NCI-H510A treated with DMSO at 0.1 percent for 48 hours (cell line): ENCODE data around the gene MCRIP1.

ENCODE experiments used
- DNase-seq: peaks from one replicate; lab custom pipeline; 2025; lab: John Stamatoyannopoulos, UW

The MCRIP1 gene

GRCh38 chr17:81860756-81861568 lies 27.9 kb upstream of the MCRIP1 start:
- peak; percentile 99 for DNase-seq

- no peak for DNase-seq
Observed at GRCh38 chr17:81859906-81860755, 27.0 kb upstream of the MCRIP1 start, which contains the start of gene P4HB. Gene P4HB, minus strand, starts transcription at chr17:81860535. Its CDS starts 64 bp downstream, at chr17:81860471.

- DNase-seq, result no peak
Observed at GRCh38 chr17:81858967-81859905, 26.1 kb upstream of the MCRIP1 start.

- DNase-seq, result no peak
Observed at GRCh38 chr17:81858170-81858966, 25.3 kb upstream of the MCRIP1 start.

- no peak for DNase-seq
Observed at GRCh38 chr17:81854974-81855774, 22.1 kb upstream of the MCRIP1 start.

- DNase-seq, result no peak
Observed at GRCh38 chr17:81852237-81852636, 19.1 kb upstream of the MCRIP1 start.

- DNase-seq, result no peak
Observed at GRCh38 chr17:81851423-81851822, 18.3 kb upstream of the MCRIP1 start.

GRCh38 chr17:81849457-81849856 lies 16.4 kb upstream of the MCRIP1 start:
- no peak for DNase-seq

GRCh38 chr17:81846743-81847689 lies 13.9 kb upstream of the MCRIP1 start:
- DNase-seq, result no peak

- no peak for DNase-seq
Observed at GRCh38 chr17:81845881-81846742, 13.0 kb upstream of the MCRIP1 start.

- no peak for DNase-seq
Observed at GRCh38 chr17:81845361-81845760, 12.3 kb upstream of the MCRIP1 start.

GRCh38 chr17:81844887-81845286 lies 11.8 kb upstream of the MCRIP1 start:
- DNase-seq, result no peak

GRCh38 chr17:81844327-81844851 lies 11.3 kb upstream of the MCRIP1 start:
- DNase-seq, result no peak

- DNase-seq, result no peak
Observed at GRCh38 chr17:81843713-81844326, 10.7 kb upstream of the MCRIP1 start.

GRCh38 chr17:81842725-81843504 lies 9.8 kb upstream of the MCRIP1 start:
- no peak for DNase-seq

GRCh38 chr17:81842378-81842724 lies 9.3 kb upstream of the MCRIP1 start:
- no peak for DNase-seq

- DNase-seq, result no peak
Observed at GRCh38 chr17:81841866-81842265, 8.8 kb upstream of the MCRIP1 start.
